PC-9 (cell line): Measurements from ENCODE around the gene MPZL1.

Experiments used
- CTCF ChIP-seq: fragments of 200-600 bp; sonication (generic); conservative IDR thresholded peaks from 2 replicates; pipeline ENCODE4 v1.6.1; 2017; ENCODE audit warnings: mixed run types, antibody characterized with exemption, mild to moderate bottlenecking, moderate library complexity
- EZH2 ChIP-seq: fragments of 200-600 bp; sonication (generic); IDR thresholded peaks from 2 replicates; pipeline ENCODE4 v1.8.0; 2017; ENCODE audit warnings: antibody characterized with exemption, low read depth

GRCh38 chr1:167714098-167714438 is 7.7 kb upstream of the MPZL1 start:
- TF ChIP-seq CTCF (no peak), EZH2 (no peak)
